Muscle of back (tissue), 11 donors: ENCODE measurements around the gene SELPLG. TPM values are rescaled to one million over a fixed set of nuclear protein-coding genes. Genes with fewer than 3 reads are reported as not detected.
"Not testable (repeated sequence)": the region's sequence is repeated elsewhere in the genome, so short reads cannot be mapped to it uniquely, and the experiment has no call there.

ENCODE experiments used
- DNase-seq, 3 donors: peaks; one replicate each; pipeline versions ENCODE4 v3.0.0 to v3.0.0-alpha.2; 2013
- polyA plus RNA-seq, 10 donors: library from polyadenylated mRNA; unstranded; fragments of 120-200 nt; gene quantifications; one replicate each; pipeline ENCODE4 v1.2.1, GENCODE V29; 2013; ENCODE audit not compliant: insufficient read length in 10 of 10

The SELPLG gene
- polyA plus RNA-seq, 10 donors: 3.6 to 13.0 (median 4.3) TPM

DNA sequence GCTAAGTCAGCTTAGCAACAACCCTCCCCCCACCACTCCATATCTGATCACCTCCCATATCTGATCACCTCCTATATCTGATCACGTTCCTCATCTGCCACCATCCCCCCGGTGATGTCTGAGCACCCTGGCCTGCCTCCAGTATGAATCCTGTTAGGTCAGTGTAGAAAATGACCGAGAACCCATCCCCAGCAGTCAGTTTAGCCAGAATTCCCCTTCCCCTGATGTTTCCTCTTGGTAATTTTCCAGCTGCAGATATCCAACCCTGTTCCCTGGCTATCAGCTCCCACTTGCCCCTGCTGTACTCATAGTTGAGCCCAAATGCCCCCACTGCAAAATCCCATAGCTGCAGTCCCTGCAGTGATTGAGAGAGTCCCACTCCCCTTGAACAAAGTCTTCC is 12.5 kb downstream of the SELPLG start:
- DNase-seq: no peak

DNA sequence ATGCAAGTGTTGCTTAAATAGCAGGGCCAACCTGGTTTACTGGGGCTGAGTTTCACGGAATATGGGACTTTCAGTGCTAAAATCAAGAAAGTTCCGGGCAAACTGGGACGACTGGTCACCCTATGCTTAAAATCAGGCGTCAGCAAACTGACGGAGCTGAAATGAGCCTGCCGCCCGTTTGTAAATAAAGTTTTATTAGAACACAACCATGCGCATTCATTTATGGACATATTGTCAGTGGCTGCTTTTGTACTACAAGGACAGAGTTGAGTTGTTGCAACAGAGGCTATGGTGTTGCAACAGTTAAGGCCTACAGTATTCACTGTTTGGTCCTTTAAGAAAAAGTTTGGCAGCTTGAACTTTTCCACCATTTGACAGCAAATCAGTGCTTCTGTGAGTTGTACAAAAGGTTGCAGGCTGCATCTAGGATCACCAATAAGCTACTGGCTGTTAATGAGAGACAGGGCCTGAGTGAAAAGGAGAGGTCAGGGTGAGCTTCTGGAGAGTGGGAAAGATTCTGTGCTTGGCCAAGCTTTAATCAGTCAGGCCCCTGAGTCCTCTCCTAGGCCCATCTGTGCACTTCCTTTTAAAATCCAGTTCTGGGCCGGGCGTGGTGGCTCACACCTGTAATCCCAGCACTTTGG is 13.3 kb downstream of the SELPLG start:
- no peak for DNase-seq

DNA sequence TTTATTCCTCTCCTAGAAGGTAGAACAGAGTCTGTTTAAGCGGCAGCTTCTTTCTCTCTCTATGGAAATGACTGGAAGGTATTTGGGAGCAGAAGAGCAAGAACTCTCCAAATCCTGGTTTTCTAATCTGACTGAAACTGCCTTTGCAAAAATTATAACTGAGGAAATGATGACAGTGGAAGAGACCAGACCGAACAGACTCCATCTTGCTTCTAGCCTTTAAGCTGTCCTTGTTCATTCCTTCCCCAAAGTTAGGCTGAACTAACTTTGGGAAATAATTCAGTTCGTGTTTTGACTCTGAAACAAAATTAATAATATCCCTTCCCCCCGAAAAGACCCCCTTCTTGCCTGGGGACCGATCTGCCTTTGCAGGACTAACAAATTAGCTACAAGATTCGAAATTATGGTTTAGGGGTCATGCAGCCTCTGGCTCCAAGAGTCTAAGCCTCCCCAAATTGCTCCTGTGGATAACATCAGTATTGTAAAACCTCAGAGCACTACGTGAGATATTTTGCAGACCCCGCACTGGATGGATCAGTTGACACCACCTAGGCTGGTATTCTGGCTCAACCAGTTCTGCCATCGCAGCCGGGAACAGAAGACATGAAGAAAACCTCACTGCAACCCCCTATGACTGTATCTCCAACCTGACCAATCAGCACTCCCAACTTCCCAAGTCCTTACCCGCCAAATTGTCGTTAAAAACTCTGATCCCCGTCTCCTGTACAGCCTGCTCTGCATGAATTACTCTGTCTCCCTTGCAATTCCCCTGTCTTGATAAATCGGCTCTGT is 14.1 kb downstream of the SELPLG start:
- no peak for DNase-seq

DNA sequence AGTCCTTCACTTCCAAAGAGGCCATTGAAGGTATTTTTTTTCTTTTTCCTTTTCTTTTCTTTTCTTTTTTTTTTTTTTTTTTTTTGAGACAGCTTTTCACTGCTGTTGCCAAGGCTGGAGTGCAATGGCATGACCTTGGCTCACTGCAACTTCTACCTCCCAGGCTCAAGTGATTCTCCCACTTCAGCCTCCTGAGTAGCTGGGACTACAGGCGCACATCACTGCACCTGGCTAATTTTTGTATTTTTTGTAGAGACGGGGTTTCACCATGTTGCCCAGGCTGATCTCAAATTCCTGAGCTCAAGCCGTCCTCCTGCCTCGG is 14.8 kb downstream of the SELPLG start:
- DNase-seq: not testable (repeated sequence)

DNA sequence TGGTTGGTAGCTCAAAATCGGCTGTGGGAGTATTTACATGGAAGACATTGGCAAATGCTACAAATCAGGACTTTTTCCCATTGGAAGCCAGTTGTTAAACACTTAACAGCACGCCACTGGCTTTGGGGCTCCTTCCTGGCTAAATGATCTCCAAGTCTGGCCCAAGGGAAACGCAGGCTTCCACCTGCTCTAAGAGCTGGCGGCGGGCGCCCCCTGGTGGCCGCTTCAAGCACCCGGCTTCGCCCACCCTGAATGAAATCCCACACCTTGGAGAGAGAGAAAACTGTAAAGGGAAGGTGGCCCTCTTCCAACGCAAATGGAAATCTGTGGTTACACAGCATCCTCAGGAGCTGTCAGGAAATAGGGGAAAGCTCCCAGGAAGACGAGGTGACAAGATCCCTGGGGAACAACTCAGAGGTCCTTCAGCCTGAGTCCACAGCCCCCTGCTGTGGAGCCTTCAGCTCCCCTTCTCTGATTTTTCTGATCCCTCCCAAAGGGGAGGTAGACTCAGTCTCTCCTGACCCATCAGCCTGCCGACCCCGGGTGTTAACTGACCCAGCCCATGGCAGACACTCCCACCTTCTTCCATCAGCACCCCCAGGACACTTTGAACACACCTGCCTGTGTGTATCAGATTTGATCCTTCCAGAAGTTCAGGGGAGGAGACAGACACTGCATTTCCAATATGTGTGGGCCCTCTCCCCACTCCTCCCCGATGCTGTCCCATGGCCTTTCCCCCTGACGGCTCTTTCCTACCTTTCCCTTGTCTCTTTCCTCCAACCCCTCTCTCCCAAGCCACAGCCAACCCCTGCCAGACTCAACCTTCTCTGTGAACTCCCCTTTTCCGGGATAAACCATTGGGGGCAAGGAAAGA is 15.4 kb downstream of the SELPLG start:
- peak; percentile 82 to 93 (median 87) for DNase-seq

DNA sequence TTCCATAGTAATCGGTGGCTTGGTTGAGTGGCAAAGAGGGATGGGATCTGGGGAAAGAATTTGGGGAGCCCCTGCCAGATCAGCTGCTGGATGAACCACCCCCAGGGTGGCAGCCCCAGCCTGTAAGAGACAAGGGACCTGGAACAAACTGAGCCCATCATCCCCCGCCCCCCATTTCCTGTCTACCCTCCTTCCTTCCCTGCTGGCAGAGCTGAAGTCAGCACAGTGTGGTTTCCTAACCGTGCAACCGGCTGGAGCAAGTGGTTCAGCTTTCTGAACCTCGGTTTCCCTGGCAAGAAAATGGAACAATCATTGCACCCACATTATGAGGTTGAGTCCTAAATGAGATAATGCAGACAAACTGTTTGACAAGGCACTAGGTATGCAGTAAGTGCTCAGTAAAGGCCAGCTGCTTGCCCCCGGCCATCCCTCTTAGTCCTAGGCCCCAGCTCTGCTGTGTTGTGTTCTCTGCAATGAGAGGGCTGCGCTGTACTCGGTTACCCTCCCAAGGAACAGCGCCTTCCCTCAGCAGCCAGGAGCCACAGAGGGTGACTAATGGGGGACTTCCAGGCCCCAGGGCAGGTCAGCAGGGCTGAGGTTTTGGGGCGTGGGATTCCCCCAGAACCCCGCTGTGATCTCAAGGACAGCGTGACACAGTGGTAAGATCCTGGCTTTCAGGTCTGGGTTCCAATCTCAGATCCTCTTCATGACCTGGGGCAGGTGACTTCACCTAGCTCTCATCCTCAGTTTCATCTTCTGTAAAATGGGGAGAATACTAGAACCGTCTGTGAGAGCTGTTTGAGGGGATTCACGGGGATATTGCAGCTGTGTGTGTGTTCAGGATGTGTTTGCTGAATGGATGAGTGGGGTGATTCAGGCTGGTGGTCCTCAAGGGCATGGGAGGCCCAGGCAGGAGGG is 16.5 kb downstream of the SELPLG start:
- DNase-seq: no peak

DNA sequence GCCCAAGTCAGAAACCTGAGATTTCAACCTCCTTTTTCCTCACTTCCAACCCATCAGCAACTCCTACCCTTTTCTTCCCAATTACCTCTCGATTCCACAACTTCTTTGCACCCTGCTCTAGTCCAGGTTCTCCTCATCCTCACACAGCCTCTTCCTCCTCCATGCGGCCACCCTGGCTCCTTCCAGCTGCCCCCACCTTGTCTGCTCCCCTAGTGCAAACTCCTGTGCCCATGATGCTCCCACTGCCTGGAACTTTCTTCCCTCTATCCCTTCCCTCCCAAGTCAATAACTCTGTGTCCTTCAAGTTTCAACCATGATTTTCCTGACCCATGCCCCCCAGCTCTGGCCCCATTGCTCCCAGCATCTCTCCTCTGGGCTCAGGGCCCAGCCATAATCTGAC is 17.3 kb downstream of the SELPLG start:
- no peak for DNase-seq

DNA sequence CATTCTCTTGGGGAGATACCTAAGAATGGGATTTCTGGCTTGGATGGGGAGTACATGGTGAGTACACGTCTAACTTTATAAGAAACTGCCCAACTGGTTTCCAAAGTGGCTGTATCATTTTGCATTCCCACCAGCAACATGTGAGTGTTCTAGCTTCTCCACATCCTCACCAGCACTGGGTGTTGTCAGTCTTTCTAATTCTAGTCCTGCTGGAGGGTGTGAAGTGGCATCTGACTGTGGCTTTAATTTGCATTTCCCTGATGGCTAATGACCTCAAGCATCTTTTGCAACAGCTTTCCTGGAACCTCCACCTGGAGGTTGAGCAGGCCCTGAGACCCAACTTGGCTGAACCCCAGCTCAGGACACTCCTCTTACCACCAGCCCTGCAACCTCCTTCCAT is 17.8 kb downstream of the SELPLG start:
- no peak for DNase-seq

DNA sequence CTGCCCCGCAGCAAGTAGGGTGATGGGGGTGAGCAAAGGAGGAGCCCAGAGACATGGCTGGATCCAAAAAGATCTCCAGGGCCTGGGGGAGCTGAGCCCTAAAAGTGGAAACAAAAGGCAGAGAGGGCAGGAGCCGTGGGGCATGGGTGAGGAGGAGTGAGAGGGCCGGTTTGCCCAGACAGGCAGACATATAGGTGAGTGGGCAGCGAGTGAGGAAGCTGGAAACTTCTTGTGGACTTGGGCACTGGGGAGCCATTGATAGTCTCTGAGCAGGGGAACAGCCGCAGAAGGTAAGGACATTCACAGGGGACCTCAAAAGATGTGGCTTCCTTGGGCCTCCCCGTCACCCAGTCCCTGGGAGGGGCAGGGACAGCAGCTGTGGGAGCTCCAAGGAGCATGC is 19.1 kb downstream of the SELPLG start:
- DNase-seq: no peak

DNA sequence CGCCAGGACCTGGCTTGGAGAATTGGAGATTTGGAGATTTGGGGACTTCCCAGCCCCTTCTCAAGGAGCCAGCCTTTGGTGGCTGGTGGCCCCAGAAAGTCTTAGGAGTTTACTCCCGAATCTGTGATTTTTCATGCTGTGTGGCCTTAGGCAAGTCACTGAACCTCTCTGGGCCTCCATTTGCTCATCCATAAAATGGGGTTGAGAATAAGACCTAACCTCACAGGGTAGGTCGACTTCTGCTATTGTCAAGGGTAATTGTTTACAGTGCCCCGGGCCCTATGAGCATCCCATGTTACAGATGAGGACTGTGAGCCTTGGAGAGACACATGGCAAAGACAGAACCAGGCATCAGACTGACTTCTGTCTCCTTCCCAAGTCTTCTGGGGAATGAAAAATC is 19.7 kb downstream of the SELPLG start:
- no peak for DNase-seq

DNA sequence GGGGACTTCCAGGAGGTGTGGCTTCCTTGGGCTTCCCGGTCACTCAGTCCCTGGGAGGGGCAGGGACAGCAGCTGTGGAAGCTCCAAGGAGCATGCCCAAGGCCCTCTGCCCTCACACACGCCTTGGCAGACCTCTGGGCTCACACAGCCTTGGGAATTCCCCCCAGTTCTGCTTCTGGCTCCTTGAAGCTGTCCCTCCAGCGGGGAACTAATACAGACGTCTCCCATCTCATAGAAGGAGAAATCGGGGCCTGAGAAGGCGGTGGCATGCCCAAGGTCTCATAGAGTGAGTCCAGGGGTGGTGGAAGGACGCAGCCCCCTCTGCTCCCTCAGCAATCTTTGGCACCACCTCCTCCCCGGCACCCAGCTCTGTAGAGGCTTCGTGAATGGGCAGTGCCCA is 20.1 kb downstream of the SELPLG start:
- no peak for DNase-seq

DNA sequence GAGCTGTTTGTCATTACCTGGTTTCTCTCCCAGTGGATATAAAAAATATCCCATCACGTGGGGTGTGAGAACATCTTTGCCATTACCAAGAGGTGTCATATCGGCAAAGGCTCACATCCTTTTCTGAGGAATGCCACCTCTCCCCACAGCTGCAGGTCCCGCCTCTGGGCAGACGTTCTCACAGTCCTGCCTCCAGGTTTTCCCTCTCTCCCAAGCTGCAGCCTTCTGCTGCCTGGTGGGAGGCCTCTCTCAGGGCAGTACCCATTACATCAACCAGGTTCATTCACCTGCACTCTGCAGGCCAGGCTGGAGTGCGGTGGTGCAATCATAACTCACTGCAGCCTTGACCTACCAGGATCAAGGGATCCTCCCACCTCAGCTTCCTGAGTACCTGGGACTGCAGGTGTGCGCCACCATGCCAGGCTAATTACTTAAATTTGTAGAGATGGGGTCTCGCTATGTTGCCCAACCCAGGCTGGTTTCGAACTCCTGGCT is 20.9 kb downstream of the SELPLG start:
- no peak for DNase-seq

DNA sequence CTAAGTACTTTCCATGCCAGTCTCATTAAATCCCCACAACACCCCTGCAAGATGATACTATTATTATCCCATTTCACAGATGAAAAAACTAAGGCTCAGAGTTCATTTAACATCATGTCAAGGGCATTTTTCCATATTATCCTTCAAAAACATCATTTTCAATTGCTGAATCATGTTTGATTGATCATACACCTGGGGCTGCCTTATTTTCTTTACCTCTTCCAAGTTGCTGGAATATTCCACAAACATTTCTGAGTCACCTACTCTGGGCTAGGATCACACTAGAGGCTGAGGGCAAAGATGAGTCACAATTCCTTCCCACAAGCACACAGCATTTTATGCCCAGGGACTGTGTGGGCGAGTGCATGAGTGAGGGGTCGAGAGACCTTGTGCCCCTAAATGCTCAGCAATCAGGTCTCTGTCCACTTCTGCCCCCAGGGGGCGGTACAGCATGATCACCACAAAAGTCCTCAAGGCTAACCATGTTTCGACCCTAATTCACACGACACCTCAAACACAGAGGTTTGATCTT is 21.7 kb downstream of the SELPLG start:
- DNase-seq: peak in 1 of 3 donors; percentile 80

DNA sequence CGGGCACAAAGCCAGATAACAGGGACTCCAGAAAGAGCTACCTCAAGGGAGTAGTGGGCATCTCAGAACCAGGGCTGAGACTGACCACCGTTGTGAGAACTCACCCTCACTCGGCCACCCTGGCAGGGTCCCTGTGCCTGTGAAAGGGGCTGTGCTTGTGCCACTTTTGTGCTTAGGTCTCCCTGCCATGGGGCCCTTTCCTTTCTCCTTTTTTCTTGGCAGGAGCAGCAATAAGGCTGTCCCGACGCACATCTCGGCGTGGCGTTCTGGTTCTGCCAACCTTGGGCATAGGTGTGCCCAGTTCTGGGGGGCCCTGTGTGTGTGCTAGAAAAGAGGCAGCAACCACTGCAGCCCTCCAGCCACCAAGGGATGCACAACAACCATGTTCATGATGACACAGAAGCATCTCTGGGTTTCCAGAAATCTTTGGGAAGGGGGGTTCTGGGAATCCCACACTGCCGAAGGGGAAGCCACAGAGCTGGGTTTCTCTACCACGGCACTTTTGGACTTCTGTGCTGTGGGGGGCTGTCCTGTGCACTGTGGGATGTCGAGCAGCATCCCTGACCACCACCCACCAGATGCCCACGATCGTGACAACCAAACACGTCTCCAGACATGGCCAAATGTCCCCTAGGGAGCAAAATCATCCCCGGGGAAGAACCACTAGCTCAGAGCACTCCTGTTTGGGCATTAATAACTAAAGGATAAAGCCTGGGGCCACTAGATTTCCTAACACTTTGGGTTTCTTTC is 22.7 kb downstream of the SELPLG start:
- no peak for DNase-seq

DNA sequence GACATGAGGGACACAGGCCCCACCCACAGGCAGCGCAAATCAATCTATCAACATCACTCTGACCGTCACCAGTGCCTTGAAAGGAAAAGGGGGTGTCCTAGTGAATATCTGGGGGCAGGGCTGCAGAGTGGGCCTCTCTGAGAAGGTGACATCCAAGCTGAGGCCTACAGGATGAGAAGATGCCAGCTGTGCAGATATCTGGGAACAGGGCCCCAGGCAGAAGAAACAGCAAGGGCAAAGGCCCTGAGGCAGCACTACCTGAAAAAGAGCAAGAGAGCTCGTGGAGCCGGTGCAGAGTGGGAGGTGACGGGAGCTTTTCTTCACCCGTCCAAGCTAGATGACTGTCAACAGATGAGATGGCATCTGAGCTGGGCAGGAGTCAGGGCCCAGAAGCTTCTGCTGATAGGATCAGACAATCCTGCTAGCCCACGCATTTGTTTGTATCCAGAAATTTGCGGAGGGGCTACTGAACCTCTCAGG is 23.3 kb downstream of the SELPLG start:
- DNase-seq: no peak

DNA sequence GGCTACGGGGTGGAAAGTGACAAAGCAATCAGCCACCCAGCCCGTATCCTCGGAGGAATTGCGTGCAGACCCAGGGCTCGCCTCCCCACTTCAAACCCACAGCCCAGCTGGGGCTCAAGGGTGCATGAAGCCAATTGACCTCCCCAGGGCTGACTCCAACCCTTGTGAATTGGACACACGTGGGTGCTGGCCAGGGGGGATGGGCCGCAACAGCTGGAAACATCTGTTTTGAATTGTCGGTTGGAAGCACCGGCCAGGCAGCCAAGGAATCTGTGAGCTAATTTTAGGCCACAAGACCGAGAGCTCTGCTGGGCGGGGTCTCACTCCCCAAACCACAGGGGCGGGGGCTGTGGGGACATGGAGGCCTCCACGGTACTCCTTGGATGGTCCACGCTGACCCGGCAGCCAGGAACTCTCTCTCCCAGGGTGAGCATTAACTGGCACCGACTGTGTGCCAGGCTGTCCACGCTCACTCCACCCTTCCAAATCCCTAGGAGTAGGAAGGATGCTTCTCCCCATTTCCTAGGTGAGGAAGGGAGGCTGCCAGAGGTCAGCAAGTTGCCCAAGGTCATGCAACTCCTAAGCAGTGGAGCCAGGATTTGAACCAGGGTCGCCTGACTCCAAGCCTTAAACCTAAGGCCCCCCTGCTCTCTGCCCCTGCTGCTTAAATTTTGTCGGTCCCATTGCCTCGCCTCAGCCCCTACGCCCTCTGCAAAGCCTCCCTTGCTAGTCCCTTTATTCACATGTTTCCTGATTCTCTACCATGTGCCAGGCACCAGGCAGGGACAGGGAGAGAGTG is 24.0 kb downstream of the SELPLG start:
- DNase-seq: peak; percentile 92 to 97 (median 93)

DNA sequence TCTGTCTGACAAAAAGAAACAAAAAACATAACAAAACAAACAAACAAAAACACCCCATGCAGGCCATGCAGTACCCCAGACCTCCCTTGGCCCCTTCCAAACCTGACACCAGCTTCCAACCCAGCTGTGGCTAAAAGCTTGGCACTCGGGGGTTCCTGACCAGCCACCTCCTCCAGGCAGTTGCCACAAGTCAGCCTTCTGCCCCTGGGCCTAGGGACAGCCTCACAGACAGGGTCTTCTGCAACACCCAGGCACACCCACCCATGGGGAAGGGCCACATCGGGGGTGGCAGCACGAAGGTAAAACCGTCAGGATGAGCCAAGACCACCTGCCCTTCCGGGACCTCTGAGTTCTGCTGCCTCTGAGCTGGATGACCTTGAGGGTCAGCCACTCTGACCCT is 25.1 kb downstream of the SELPLG start:
- no peak for DNase-seq

DNA sequence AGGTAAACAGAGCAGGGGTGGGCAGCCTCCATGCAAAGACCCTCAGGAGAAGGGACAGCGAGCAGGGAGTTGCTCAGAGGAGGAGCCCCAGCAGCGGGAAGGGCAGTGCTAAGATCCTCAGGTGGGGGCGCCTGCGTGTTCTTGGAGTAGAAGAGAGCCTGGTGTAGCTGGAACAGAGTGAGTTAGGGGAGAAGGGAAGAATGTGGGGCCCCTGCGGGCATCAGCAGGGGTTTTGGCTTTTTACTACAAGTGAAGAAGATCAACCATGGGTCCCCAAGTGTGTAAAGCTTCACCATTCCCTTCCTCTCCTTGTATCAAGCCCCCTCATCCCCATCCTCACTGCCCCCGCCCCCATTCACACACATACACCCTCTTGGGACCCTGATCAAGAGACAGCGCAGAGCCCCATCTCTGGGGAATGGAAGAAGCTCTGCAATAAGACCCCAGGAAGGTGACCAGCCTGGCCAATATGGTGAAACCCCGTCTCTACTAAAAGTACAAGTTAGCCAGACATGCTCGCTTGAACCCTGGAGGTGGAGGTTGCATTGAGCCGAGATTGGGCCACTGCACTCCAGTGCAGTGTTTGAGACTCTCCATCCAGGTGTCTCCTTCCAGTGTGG is 25.6 kb downstream of the SELPLG start:
- no peak for DNase-seq

DNA sequence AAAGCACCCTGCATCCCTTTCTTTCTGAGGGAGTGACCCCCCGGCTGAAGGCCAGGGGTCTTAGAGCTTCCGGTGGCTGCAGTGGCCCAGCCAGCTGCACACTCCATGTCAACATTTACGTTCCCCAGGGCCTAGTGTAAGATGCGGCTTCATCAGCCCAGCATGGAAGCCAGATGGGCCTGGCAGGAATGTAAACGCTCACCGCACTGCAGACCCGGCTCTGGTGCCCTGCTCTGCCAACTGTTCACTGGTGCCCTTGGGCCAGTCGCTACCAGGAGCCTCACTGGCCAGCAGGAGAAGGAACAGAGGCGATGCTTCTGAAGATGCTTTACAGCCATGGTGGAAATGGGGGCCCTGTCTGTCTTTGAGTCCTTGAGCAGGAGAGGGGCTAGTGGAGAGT is 27.2 kb downstream of the SELPLG start:
- DNase-seq: no peak
